Muscle layer of colon (tissue), 2 donors: Measurements from ENCODE around the gene GAS2L3.
"Not testable (repeated sequence)": the region's sequence is repeated elsewhere in the genome, so short reads cannot be mapped to it uniquely, and the experiment has no call there.

Experiments
- H3K27ac ChIP-seq: one replicate; pipeline ENCODE4 v1.7.0; 2013; ENCODE audit warnings: low read depth, mild to moderate bottlenecking, low read length, moderate library complexity
- H3K27me3 ChIP-seq, 2 donors: one replicate each; pipeline ENCODE4 v1.7.0; 2013; ENCODE audit warnings: low read length in 2 of 2, mild to moderate bottlenecking in 2 of 2; ENCODE audit not compliant: insufficient read depth in 2 of 2, control insufficient read depth in 1 of 2
- H3K36me3 ChIP-seq: one replicate; pipeline ENCODE4 v1.7.0; 2013; ENCODE audit warnings: mild to moderate bottlenecking, low read length; ENCODE audit not compliant: insufficient read depth
- H3K4me1 ChIP-seq: one replicate; pipeline ENCODE4 v1.7.0; 2013; ENCODE audit warnings: mild to moderate bottlenecking, low read length; ENCODE audit not compliant: insufficient read depth
- H3K4me3 ChIP-seq, 2 donors: one replicate each; pipeline ENCODE4 v1.7.0; 2013; ENCODE audit warnings: low read length in 2 of 2, low read depth in 1 of 2, mild to moderate bottlenecking in 1 of 2, moderate library complexity in 1 of 2
- H3K9ac ChIP-seq: one replicate; pipeline ENCODE4 v1.7.0; 2013; ENCODE audit warnings: low read length
- H3K9me3 ChIP-seq: one replicate; pipeline ENCODE4 v1.7.0; 2013; ENCODE audit warnings: mild to moderate bottlenecking, low read length
- donor health status: abdominal sarcoma.
- donor health status: Adenocarcinoma of cecum.

Gene GAS2L3

DNA sequence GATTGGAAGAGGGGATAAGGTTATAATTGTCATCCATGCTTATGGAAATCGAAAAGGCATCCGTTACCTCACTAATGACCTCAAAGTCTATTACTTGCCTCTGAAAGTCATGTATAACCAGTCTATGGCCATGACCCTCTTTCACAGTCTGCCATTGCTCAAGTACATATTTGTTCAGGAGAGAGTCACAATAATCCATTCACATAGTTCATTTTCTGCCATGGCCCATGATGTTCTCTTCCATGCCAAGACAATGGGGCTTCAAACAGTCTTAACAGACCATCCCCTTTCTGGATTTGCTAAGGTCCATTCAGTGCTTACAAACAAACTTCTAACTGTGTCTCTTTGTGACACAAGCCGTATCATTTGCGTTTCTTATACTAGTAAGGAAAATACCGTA, 5.4 kb downstream of the GAS2L3 start:
- Histone ChIP-seq H3K9me3 (no peaks in the 10 kb centered on the region), H3K27ac (no peak overlapping the region), H3K4me3 (no peak overlapping the region), H3K4me1 (peaks cover 8% of the 10 kb centered on the region), H3K9ac (no peak overlapping the region), H3K36me3 (no peaks in the 10 kb centered on the region), H3K27me3 (no peaks in the 10 kb centered on the region)

DNA sequence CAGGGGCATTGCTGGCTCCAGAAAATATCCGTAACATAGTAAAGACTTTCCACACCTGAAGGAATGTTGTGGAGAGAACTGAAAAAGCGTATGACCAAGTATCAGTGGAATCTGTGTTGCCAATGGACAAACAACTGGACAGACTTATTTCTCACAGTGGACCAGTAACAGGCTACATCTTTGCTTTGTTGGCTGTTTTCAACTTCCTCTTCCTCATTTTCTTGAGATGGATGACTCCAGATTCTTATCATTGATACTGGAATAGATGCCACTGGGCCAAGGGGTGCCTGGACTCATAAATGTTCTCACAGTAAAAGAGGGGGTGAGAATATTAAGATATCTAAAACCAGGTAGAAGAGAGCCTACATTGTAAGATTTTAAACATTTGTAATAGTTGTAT, 6.4 kb downstream of the GAS2L3 start:
- Histone ChIP-seq H3K4me1 (no peaks in the 10 kb centered on the region), H3K27ac (no peak overlapping the region), H3K27me3 (no peaks in the 10 kb centered on the region), H3K4me3 (no peak overlapping the region), H3K36me3 (no peaks in the 10 kb centered on the region), H3K9ac (no peak overlapping the region), H3K9me3 (no peaks in the 10 kb centered on the region)

DNA sequence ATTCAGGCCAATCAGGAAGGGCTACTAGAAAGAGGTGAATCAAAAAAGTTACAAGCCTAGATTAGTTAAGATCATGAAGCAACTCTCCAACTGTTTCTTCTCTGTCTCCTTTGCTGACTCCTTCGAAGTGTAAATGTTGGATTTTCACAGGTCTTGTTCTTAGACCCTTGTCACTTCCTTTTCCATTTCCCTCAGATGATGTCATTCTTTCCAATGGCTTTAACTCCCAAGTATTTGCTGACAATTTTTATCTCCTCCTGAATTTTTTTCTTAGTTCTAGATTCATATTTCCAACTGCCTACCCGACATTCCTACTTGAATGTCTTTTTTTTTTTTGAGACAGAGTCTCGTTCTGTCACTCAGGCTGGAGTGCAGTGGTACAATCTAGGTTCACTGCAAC, 10.8 kb downstream of the GAS2L3 start:
- no peak overlapping the region for H3K4me3 ChIP-seq
- H3K36me3 ChIP-seq = no peaks in the 10 kb centered on the region
- no peak overlapping the region for H3K9ac ChIP-seq
- no peaks in the 10 kb centered on the region for H3K9me3 ChIP-seq
- no peaks in the 10 kb centered on the region for H3K4me1 ChIP-seq
- no peaks in the 10 kb centered on the region for H3K27me3 ChIP-seq
- no peak overlapping the region for H3K27ac ChIP-seq

DNA sequence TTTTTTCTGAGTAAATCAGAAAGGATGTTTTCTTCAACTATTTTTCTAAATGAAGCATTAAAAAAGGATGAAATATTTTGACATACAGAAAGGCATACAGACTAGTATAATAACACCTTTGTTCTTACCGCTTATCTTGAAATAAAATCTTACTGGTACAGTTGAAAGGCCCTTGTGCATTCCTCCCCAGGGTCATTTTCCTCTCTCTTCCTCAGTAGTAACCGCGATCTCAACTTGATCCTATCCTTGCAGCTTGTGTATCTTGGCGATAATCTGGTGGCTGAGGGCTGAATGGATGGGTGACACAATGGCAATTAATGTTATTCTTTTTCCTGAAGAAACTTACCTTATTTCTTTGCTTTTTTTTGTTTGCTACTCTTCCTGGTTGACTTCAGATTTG, 18.5 kb downstream of the GAS2L3 start:
- H3K27me3 ChIP-seq = no peaks in the 10 kb centered on the region
- H3K9ac ChIP-seq = no peak overlapping the region
- no peak overlapping the region for H3K4me3 ChIP-seq
- no peak overlapping the region for H3K27ac ChIP-seq
- no peaks in the 10 kb centered on the region for H3K4me1 ChIP-seq
- no peaks in the 10 kb centered on the region for H3K36me3 ChIP-seq
- H3K9me3 ChIP-seq = no peaks in the 10 kb centered on the region

DNA sequence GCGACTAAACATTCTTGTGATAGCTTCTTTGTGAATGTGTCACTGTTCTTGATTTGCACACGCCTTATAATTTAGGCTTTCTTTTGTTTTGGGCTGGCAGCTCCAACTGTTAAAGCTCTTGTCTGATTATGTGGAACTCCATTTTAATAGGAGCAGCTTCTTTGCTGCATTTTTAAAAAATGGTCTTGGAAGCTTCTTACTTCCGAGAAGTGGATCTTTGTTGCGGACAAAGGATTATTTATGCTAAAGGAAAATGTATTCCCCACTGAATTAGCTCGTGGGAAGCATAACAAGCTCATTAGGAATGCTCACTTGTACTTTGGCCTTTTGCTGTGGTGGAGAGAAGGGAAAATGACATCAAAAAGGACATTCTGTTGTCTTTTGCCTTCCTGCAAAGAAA, 20.0 kb downstream of the GAS2L3 start:
- H3K9ac ChIP-seq = no peak overlapping the region
- H3K4me3 ChIP-seq = no peak overlapping the region
- H3K9me3 ChIP-seq = no peaks in the 10 kb centered on the region
- no peaks in the 10 kb centered on the region for H3K4me1 ChIP-seq
- H3K27me3 ChIP-seq = no peaks in the 10 kb centered on the region
- no peaks in the 10 kb centered on the region for H3K36me3 ChIP-seq
- no peak overlapping the region for H3K27ac ChIP-seq

DNA sequence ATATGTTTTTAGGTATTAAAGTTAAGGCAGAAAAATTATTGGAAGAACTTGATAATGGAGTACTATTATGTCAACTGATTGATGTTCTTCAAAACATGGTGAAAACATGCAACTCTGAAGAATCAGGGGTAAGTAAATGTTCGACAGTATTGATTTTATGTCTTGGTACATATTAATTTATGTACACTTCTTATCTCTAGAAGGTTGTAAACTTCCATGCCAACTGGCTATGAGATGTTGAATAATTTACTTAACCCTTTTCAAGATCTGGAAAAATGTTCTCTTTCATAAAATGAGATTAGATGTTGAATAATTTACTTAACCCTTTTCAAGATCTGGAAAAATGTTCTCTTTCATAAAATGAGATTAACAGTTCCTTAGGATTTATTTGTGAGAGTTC, 28.1 kb downstream of the GAS2L3 start:
- Histone ChIP-seq H3K9ac (no peak overlapping the region), H3K4me1 (no peaks in the 10 kb centered on the region), H3K27ac (no peak overlapping the region), H3K4me3 (no peak overlapping the region), H3K36me3 (no peaks in the 10 kb centered on the region), H3K9me3 (no peaks in the 10 kb centered on the region), H3K27me3 (no peaks in the 10 kb centered on the region)

DNA sequence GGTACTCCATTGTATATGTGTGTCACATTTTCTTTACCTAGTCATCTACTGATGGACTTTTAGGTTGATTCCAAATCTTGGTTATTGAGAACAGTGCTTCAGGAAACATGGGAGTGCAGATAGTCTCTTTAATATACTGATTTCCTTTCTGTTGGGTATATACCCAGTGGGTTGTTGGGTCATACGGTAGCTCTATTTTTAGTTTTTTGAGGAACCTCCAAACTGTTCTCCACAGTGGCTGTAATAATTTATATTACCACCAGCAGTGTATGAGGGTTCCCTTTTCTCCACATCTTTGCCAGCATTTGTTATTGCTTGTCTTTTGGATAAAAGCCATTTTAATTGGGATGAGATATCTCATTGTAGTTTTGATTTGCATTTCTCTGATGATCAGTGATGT, 29.5 kb downstream of the GAS2L3 start:
- H3K4me3 ChIP-seq, H3K27ac ChIP-seq, H3K27me3 ChIP-seq, H3K4me1 ChIP-seq, H3K36me3 ChIP-seq, H3K9me3 ChIP-seq, H3K9ac ChIP-seq: not testable (repeated sequence)

DNA sequence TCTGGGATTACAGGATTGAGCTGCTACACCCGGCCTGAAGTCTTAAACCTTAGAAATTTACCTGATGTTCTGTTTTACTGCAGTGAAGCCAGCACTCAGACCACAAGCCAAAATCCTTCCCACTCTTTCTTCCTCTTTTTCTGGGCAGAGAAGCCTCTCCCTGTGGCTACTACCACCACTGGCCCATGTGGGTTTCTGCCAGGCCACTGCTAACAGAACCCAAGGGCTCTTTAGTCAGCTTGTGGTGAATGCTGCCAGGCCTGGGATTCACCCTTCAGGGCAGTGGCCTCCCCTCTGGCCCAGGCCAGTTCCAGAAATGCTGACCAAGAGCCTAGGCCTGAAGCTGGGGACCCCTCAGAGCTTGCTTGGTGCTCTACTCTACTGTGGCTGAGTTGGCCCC, 35.3 kb downstream of the GAS2L3 start:
- no peak overlapping the region for H3K9ac ChIP-seq
- no peaks in the 10 kb centered on the region for H3K27me3 ChIP-seq
- H3K4me1 ChIP-seq = no peaks in the 10 kb centered on the region
- H3K36me3 ChIP-seq = no peaks in the 10 kb centered on the region
- no peaks in the 10 kb centered on the region for H3K9me3 ChIP-seq
- H3K27ac ChIP-seq = no peak overlapping the region
- no peak overlapping the region for H3K4me3 ChIP-seq

DNA sequence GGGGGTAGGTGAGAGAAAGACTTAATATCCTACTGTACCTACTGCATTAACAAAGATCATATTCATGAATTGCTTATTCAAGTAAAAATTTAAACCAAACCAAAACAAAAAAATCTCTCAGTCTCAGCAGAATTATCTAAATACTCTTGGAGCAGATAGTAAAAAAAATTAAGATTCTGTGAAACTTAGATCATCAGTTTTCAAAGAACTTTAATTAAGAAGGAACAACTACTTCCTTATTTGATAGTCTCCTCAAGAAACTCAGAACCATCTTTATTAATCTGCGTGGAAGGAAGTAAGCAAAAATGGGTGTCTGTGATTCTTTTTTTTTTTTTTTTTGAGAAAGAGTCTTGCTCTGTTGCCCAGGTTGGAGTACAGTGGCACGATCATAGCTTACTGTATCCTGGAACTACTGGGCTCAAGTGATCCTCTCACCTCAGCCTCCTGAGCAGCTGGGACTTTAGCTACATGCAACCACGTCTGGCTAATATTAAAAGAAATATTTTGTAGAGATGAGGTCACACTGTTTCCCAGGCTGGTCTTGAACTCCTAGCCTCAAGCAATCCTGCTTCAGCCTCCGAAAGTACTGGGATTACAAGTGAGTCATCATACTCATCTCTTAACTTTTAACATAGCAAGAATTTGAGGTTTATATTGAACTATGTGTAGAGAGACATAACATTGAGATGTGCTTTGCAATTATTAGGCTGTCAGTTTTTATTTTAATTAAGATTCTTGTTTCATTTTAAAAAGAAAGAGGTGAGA, 37.4 kb downstream of the GAS2L3 start:
- Histone ChIP-seq H3K27me3 (no peaks in the 10 kb centered on the region), H3K36me3 (no peaks in the 10 kb centered on the region), H3K9me3 (no peaks in the 10 kb centered on the region), H3K4me1 (no peaks in the 10 kb centered on the region), H3K9ac (no peak overlapping the region), H3K4me3 (no peak overlapping the region), H3K27ac (no peak overlapping the region)

DNA sequence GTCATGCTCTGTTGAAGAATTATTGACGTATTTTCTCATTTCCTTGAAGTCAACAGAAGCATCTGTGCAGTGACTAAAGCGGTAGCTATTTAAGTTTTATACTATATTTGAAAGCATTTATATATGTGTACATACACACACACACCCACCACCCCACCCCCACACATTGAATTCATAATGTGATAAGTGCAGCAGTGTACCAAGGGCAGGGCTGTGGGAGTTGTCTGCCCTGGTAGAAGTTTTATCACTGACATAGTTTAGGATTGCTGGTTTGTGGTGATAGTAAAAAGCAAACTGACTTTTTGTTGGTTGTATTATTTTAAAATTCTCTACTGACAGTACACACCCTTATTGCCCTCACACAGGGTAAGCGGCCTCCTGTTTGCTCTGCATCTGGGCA, 39.1 kb downstream of the GAS2L3 start:
- H3K4me3 ChIP-seq = no peak overlapping the region
- no peaks in the 10 kb centered on the region for H3K9me3 ChIP-seq
- no peaks in the 10 kb centered on the region for H3K4me1 ChIP-seq
- H3K9ac ChIP-seq = no peak overlapping the region
- no peaks in the 10 kb centered on the region for H3K27me3 ChIP-seq
- H3K27ac ChIP-seq = no peak overlapping the region
- no peaks in the 10 kb centered on the region for H3K36me3 ChIP-seq

DNA sequence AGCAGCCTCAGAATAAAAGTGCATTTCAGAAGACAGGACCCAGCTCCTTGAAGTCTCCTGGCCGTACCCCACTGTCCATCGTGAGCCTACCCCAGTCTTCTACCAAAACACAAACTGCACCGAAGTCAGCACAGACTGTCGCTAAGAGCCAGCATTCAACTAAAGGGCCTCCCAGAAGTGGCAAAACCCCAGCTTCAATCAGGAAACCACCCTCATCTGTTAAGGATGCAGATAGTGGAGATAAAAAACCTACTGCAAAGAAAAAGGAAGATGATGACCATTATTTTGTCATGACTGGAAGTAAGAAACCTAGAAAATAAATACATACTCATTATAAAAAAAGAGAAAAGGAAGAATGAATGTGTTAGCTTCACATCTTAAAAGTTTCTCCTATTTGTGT, 51.1 kb downstream of the GAS2L3 start:
- Histone ChIP-seq H3K9ac (no peak overlapping the region), H3K4me3 (no peak overlapping the region), H3K4me1 (no peaks in the 10 kb centered on the region), H3K27me3 (no peaks in the 10 kb centered on the region), H3K27ac (no peak overlapping the region), H3K9me3 (no peaks in the 10 kb centered on the region), H3K36me3 (no peaks in the 10 kb centered on the region)

DNA sequence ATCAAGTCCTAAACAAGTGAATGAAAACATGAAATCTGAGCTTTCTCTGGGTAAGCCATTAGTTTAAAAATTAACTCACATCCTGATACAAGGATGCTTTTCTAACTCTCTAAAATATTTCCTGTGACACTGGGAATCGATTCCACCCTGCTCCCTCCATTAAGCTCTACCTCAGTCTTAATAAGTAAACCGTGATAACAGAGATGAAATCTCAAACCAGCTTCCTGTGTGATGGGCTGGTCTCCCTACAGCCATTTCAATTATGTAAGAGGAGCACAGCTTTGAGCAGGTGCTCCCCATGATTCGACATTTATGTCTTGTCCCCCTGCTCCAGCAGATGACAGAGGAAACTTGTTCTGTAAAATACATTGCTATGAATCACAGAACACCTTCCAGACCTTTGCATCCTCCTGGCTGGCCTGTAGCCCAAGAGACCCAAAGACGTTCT, 59.0 kb downstream of the GAS2L3 start:
- H3K27me3 ChIP-seq = no peaks in the 10 kb centered on the region
- H3K9me3 ChIP-seq = no peaks in the 10 kb centered on the region
- H3K27ac ChIP-seq = no peak overlapping the region
- no peaks in the 10 kb centered on the region for H3K36me3 ChIP-seq
- H3K4me1 ChIP-seq = no peaks in the 10 kb centered on the region
- no peak overlapping the region for H3K9ac ChIP-seq
- H3K4me3 ChIP-seq = no peak overlapping the region
